Measurements from ENCODE around the gene TMPRSS11A.

The TMPRSS11A gene

GRCh38 chr4:67907650-67908049, 55.6 kb downstream of the TMPRSS11A start:
- no peak overlapping the region for H2AFZ ChIP-seq (ENCODE audit: low read depth, low read length)
- ATAC-seq (ENCODE audit: insufficient read depth, low read depth): no peak
- no peak overlapping the region for H3K9ac ChIP-seq (ENCODE audit: low read depth, low read length)

DNA sequence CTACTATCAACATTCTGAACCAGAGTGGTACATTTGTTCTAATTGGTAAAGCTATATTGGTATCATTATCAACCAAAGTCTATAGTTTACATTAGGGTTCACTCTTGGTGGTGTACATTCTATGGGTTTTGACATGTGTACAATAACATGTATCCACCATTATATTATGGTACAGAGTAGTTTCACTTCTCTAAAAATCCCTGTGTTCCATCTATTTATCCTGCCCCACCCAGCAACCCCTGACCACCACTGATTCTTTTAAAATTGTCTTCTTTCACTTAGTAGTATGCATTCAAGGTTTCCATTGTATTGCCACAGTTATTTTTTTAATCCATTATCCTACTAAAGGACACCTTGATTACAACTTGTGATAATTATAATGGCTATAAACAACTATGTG, 64.2 kb downstream of the TMPRSS11A start:
- H4K20me1 ChIP-seq (ENCODE audit: insufficient read depth, low read length): no peaks in the 10 kb centered on the region
- H3K27ac ChIP-seq (ENCODE audit: low read length): no peak overlapping the region
- no peaks in the 10 kb centered on the region for H3K27me3 ChIP-seq (ENCODE audit: insufficient read depth, low read length, poor library complexity)
- no peak overlapping the region for H2AFZ ChIP-seq (ENCODE audit: low read depth, low read length)
- H3K4me1 ChIP-seq (ENCODE audit: insufficient read depth, low read length): no peaks in the 10 kb centered on the region
- H3K9ac ChIP-seq (ENCODE audit: low read depth, low read length): no peak overlapping the region
- no peaks in the 10 kb centered on the region for H3K79me2 ChIP-seq (ENCODE audit: insufficient read depth, low read length)
- no peaks in the 10 kb centered on the region for H3K9me3 ChIP-seq (ENCODE audit: insufficient read depth, low read length, severe bottlenecking)
- H3K36me3 ChIP-seq (ENCODE audit: insufficient read depth, low read length): no peaks in the 10 kb centered on the region
- no peak for TF ChIP-seq CTCF (IDR thresholded peaks at IDR 0.05; ENCODE audit: borderline replicate concordance, extremely low read depth, low read length, poor library complexity, severe bottlenecking)
- no peak for TF ChIP-seq EZH2 (IDR thresholded peaks at IDR 0.05; ENCODE audit: borderline replicate concordance, low read depth, low read length, severe bottlenecking)
- DNase-seq (no peak), ATAC-seq (ENCODE audit: insufficient read depth, low read depth) (no peak)
- no peak overlapping the region for H3K4me3 ChIP-seq (ENCODE audit: low read depth in 1 of 2, low read length in 2 of 2)
- no peak overlapping the region for H3K4me2 ChIP-seq (ENCODE audit: insufficient read depth, low read length)

More at GRCh38 chr4:67907650-67908049, 55.6 kb downstream of the TMPRSS11A start:
- Histone ChIP-seq H4K20me1 (ENCODE audit: insufficient read depth, low read length) (no peaks in the 10 kb centered on the region), H3K27ac (ENCODE audit: low read length) (no peak overlapping the region), H3K36me3 (ENCODE audit: insufficient read depth, low read length) (no peaks in the 10 kb centered on the region), H3K4me2 (ENCODE audit: insufficient read depth, low read length) (no peak overlapping the region), H3K79me2 (ENCODE audit: insufficient read depth, low read length) (no peaks in the 10 kb centered on the region), H3K9me3 (ENCODE audit: insufficient read depth, low read length, severe bottlenecking) (no peaks in the 10 kb centered on the region), H3K27me3 (ENCODE audit: insufficient read depth, low read length, poor library complexity) (no peaks in the 10 kb centered on the region), H3K4me3 (ENCODE audit: low read depth in 1 of 2, low read length in 2 of 2) (no peak overlapping the region), H3K4me1 (ENCODE audit: insufficient read depth, low read length) (no peaks in the 10 kb centered on the region)
- no peak for DNase-seq
- TF ChIP-seq CTCF (IDR thresholded peaks at IDR 0.05; ENCODE audit: borderline replicate concordance, extremely low read depth, low read length, poor library complexity, severe bottlenecking) (no peak), EZH2 (IDR thresholded peaks at IDR 0.05; ENCODE audit: borderline replicate concordance, low read depth, low read length, severe bottlenecking) (no peak)

GRCh38 chr4:67897686-67898085, 65.6 kb downstream of the TMPRSS11A start:
- DNase-seq: no peak
- TF ChIP-seq EZH2 (IDR thresholded peaks at IDR 0.05; ENCODE audit: borderline replicate concordance, low read depth, low read length, severe bottlenecking) (no peak), CTCF (IDR thresholded peaks at IDR 0.05; ENCODE audit: borderline replicate concordance, extremely low read depth, low read length, poor library complexity, severe bottlenecking) (no peak)
- Histone ChIP-seq H3K27me3 (ENCODE audit: insufficient read depth, low read length, poor library complexity) (no peaks in the 10 kb centered on the region), H3K4me2 (ENCODE audit: insufficient read depth, low read length) (no peak overlapping the region), H3K9me3 (ENCODE audit: insufficient read depth, low read length, severe bottlenecking) (no peaks in the 10 kb centered on the region), H3K4me3 (ENCODE audit: low read depth in 1 of 2, low read length in 2 of 2) (no peak overlapping the region), H3K4me1 (ENCODE audit: insufficient read depth, low read length) (no peaks in the 10 kb centered on the region), H3K27ac (ENCODE audit: low read length) (no peak overlapping the region), H4K20me1 (ENCODE audit: insufficient read depth, low read length) (no peaks in the 10 kb centered on the region), H3K36me3 (ENCODE audit: insufficient read depth, low read length) (no peaks in the 10 kb centered on the region), H2AFZ (ENCODE audit: low read depth, low read length) (no peak overlapping the region), H3K79me2 (ENCODE audit: insufficient read depth, low read length) (no peaks in the 10 kb centered on the region), H3K9ac (ENCODE audit: low read depth, low read length) (no peak overlapping the region)
- no peak for ATAC-seq (ENCODE audit: insufficient read depth, low read depth)

All from DND-41 (cell line).